Measurements from ENCODE around the gene RHBDL2.
"Not testable (repeated sequence)": the region's sequence is repeated elsewhere in the genome, so short reads cannot be mapped to it uniquely, and the experiment has no call there.

- TF ChIP-seq CTCF, POLR2A (IDR thresholded peaks at IDR 0.05): not testable (repeated sequence)
Observed at GRCh38 chr1:38845088-38845487, 96.5 kb downstream of the RHBDL2 start.
